GM18909 (cell line): ENCODE results near the gene THRB.

ENCODE experiments used
- ATAC-seq: cut with Tn5 transposase; IDR thresholded peaks from one replicate; pipeline ENCODE4 v1.9.1; 2021; ENCODE audit warnings: mild to moderate bottlenecking; ENCODE audit not compliant: unreplicated experiment, poor library complexity

Gene THRB

GRCh38 chr3:24199775-24200247 is 294.8 kb downstream of the THRB start:
- ATAC-seq = no peak

GRCh38 chr3:24199300-24199699 is 295.4 kb downstream of the THRB start:
- no peak for ATAC-seq

- ATAC-seq = no peak
Observed at GRCh38 chr3:24198728-24199127, 295.9 kb downstream of the THRB start.

- ATAC-seq = no peak
Observed at GRCh38 chr3:24197809-24198208, 296.8 kb downstream of the THRB start.

- ATAC-seq = no peak
Observed at GRCh38 chr3:24196526-24196925, 298.1 kb downstream of the THRB start.

GRCh38 chr3:24195504-24196230 is 299.0 kb downstream of the THRB start:
- ATAC-seq = no peak

- ATAC-seq = no peak
Observed at GRCh38 chr3:24192469-24193056, 302.1 kb downstream of the THRB start.

- no peak for ATAC-seq
Observed at GRCh38 chr3:24191801-24192403, 302.7 kb downstream of the THRB start.

GRCh38 chr3:24190256-24190655 is 304.4 kb downstream of the THRB start:
- no peak for ATAC-seq

- peak; percentile 91 for ATAC-seq
Observed at GRCh38 chr3:24185738-24186384, 308.8 kb downstream of the THRB start.

GRCh38 chr3:24184528-24185176 is 310.0 kb downstream of the THRB start:
- ATAC-seq = no peak

GRCh38 chr3:24182756-24183155 is 311.9 kb downstream of the THRB start:
- ATAC-seq = no peak

- no peak for ATAC-seq
Observed at GRCh38 chr3:24181256-24181655, 313.4 kb downstream of the THRB start.

GRCh38 chr3:24180616-24181015 is 314.0 kb downstream of the THRB start:
- ATAC-seq = no peak

GRCh38 chr3:24177201-24177600 is 317.4 kb downstream of the THRB start:
- no peak for ATAC-seq

GRCh38 chr3:24174614-24175013 is 320.0 kb downstream of the THRB start:
- no peak for ATAC-seq

- ATAC-seq = peak; percentile 57
Observed at GRCh38 chr3:24168977-24169376, 325.7 kb downstream of the THRB start.

- no peak for ATAC-seq
Observed at GRCh38 chr3:24167429-24167828, 327.2 kb downstream of the THRB start.

GRCh38 chr3:24166515-24166914 is 328.1 kb downstream of the THRB start:
- no peak for ATAC-seq

- no peak for ATAC-seq
Observed at GRCh38 chr3:24165603-24165982, 329.1 kb downstream of the THRB start.
